ENCODE measurements around the gene CARHSP1. TPM values are rescaled to one million over a fixed set of nuclear protein-coding genes. Genes with fewer than 3 reads are reported as not detected.

Gene CARHSP1
- polyA plus RNA-seq, 4 donors = 51.6 to 103 (median 88.8) TPM

DNA sequence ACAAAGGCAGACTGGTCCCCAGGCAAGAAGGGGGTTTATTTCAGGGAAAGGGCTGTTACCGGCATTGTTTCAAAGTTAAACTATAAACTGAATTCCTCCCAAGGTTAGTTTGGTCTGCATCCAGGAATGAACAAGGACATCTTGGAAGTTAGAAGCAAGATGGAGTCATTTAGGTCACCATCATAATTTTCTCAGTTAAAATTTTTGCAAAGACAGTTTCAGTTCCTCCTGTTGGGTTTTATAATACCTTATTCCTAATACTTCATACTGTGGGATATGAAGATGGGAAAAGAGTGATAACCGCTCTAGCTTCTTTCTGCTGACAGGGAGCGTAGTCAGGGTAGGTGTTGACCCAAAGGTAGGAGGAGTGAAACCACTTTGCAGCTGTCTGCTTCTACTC lies 46.4 kb downstream of the CARHSP1 start:
- Histone ChIP-seq H3K4me3 (ENCODE audit: low read depth in 1 of 3, low read length in 3 of 3) (no peak overlapping the region), H3K27ac (ENCODE audit: low read depth in 1 of 3, low read length in 2 of 3) (no peak overlapping the region), H3K4me1 (ENCODE audit: control insufficient read depth in 3 of 3, insufficient read depth in 2 of 3, low read depth in 1 of 3, low read length in 2 of 3) (no peaks in the 10 kb centered on the region), H3K27me3 (ENCODE audit: control insufficient read depth in 3 of 3, insufficient read depth in 3 of 3, low read length in 3 of 3) (no peaks in the 10 kb centered on the region), H3K36me3 (ENCODE audit: control insufficient read depth in 3 of 3, insufficient read depth in 2 of 3, low read depth in 1 of 3, low read length in 3 of 3) (peaks cover 2 to 42% (median 16%) of the 10 kb centered on the region in 3 donors), H3K9me3 (ENCODE audit: control insufficient read depth in 2 of 2, insufficient read depth in 1 of 2, low read depth in 1 of 2, low read length in 1 of 2) (no peaks in the 10 kb centered on the region)
- FAIRE-seq (no peak), DNase-seq (no peak)
- 93 to 95% (median 93%) methylated on average over 3 of the region's 3 CpGs for WGBS, 3 donors

DNA sequence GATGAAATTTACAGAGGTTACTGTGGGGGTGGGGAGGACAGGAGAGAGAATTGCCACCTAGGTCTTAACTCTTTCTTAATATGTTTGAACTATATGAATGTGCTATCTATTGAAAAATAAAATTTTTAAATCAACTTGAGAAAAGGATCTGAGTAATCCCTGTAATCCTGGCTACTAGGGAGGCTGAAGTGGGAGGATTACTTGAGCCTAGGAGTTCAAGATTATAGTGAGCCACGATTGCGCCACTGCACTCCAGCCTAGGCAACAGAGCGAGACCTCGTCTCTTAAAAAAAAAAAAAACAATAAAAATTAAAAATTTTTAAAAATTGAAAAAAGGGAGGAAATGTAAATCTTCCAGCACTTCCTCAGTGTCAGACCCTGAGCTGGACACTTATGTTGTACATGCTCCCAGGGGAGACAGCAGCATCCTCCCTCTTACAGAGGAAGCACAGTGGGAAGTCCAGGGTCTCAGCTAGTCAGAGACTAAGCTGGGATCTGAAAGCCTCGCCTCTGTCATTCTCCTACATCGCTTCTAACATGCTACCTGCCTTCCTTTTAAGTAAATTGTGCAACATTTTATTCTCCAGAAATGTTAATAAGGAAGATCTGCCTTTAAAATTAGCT lies 49.3 kb downstream of the CARHSP1 start:
- DNase-seq = no peak
- H3K36me3 ChIP-seq (ENCODE audit: control insufficient read depth in 3 of 3, insufficient read depth in 2 of 3, low read depth in 1 of 3, low read length in 3 of 3) = peaks cover 5 to 50% (median 16%) of the 10 kb centered on the region in 3 donors

DNA sequence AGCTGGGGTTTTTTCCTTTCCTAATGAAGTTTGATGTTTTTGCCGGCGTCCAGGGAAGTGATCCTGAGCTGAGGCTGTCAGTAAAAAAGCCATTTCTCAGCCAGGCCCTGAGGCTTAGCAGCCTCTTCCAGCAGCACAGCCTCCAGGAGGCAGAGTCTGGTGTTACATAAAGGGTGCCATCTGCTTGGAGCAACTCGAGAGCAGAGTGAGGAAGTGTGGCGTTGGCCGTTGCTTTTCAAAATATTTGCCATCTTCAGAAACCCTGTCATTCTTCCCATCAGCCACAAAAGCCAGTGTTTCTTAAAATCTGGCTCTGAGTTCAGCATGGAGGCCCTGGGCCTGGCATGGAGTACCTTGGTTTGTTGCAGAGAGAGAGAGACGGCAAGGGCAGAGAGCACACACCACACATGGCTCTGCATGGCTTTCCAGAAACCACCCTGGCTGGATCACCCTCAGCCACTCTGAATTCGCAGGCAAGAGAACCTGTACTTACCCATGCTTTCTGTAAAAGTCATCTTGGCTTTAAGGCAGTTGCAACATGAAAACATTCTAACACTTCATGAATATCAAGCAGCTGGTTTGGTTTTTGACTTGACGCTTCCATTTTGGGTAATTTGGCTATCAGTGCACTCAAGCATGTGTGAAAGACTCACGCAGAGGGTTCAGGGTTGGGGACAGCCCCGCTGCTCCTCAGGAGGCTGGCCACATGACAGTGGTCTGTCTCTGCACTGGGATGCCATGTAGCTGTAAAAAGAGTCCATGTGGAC lies 50.1 kb downstream of the CARHSP1 start:
- Histone ChIP-seq H3K27me3 (ENCODE audit: control insufficient read depth in 3 of 3, insufficient read depth in 3 of 3, low read length in 3 of 3) (no peaks in the 10 kb centered on the region), H3K9me3 (ENCODE audit: control insufficient read depth in 2 of 2, insufficient read depth in 1 of 2, low read depth in 1 of 2, low read length in 1 of 2) (no peaks in the 10 kb centered on the region), H3K27ac (ENCODE audit: low read depth in 1 of 3, low read length in 2 of 3) (no peak overlapping the region), H3K4me1 (ENCODE audit: control insufficient read depth in 3 of 3, insufficient read depth in 2 of 3, low read depth in 1 of 3, low read length in 2 of 3) (no peaks in the 10 kb centered on the region), H3K36me3 (ENCODE audit: control insufficient read depth in 3 of 3, insufficient read depth in 2 of 3, low read depth in 1 of 3, low read length in 3 of 3) (peaks cover 5 to 58% (median 16%) of the 10 kb centered on the region in 3 donors), H3K4me3 (ENCODE audit: low read depth in 1 of 3, low read length in 3 of 3) (no peak overlapping the region)
- FAIRE-seq (no peak), DNase-seq (no peak)
- WGBS, 3 donors = 83 to 90% (median 85%) methylated on average over 10 of the region's 10 CpGs

More for the DNA sequence above, 49.3 kb downstream of the CARHSP1 start:
- FAIRE-seq = no peak
- H3K4me3 ChIP-seq (ENCODE audit: low read depth in 1 of 3, low read length in 3 of 3) = no peak overlapping the region
- H3K9me3 ChIP-seq (ENCODE audit: control insufficient read depth in 2 of 2, insufficient read depth in 1 of 2, low read depth in 1 of 2, low read length in 1 of 2) = no peaks in the 10 kb centered on the region
- no peaks in the 10 kb centered on the region for H3K27me3 ChIP-seq (ENCODE audit: control insufficient read depth in 3 of 3, insufficient read depth in 3 of 3, low read length in 3 of 3)
- no peaks in the 10 kb centered on the region for H3K4me1 ChIP-seq (ENCODE audit: control insufficient read depth in 3 of 3, insufficient read depth in 2 of 3, low read depth in 1 of 3, low read length in 2 of 3)
- 88 to 94% (median 93%) methylated on average over 6 of the region's 6 CpGs for WGBS, 3 donors
- no peak overlapping the region for H3K27ac ChIP-seq (ENCODE audit: low read depth in 1 of 3, low read length in 2 of 3)

DNA sequence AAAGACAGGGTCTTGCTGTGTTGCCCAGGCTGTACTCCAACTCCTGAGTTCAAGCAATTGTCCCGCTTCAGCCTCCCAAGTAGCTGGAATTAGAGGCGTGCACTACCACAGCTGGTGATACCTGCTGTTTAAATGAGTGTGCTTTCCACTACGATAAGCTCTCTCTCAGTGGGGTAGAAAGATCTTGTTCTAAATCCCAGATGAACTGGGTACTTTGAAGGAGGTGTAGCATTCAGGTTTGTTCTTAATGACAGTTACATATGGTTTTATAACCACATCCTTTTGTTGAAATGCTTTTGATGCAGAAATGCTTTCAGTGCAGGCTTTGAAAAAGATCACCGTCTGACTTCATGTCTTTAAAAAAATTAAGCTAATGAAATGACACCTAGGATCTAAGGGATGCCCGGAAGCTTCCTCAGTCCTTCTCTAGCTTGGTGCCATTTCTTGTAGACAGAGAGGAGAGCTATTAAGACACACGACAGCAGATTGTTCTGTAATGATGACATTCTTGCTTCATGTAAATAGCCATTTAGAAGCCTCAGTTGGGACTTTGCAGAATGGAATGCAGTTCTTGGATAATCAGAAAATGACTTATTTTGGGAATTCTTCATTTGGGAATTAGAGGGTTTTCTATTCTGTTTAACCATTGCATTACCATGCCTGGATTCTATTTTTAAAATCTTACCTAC lies 51.7 kb downstream of the CARHSP1 start:
- DNase-seq (no peak), FAIRE-seq (no peak)
- peaks cover 8 to 72% (median 27%) of the 10 kb centered on the region in 3 donors for H3K36me3 ChIP-seq (ENCODE audit: control insufficient read depth in 3 of 3, insufficient read depth in 2 of 3, low read depth in 1 of 3, low read length in 3 of 3)

DNA sequence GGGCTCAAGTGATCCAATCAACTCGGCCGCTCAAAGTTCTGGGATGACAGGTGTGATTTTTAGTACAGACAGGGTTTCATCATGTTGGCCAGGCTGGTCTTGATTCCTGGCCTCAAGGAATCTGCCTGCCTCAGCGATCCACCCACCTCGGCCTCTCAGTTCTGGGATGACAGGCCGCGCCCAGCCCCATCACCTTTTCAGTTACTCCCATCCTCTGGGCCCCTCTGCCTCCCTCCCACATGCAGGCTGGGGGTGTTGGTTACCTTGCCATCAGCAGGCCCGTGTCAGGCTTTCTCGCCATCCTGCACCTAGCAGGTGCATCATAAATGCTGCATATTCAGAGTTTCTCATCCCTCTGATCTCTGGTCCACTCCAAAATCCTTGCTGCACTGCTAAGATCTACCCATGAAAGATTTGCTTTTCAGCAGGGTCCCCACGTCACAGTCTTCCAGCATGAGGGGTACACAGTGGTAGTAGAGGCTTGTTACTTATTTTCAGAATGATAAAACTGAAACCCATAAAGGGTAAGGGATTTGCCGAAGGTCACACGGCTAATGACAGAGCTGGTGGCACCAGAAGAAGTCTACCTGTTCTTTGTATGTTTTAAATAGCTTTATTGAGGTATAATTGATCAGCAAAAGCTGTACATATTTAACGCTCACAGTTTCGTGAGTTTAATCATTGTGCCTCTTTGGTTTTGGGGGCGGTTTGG lies 54.6 kb downstream of the CARHSP1 start:
- Histone ChIP-seq H3K4me1 (ENCODE audit: control insufficient read depth in 3 of 3, insufficient read depth in 2 of 3, low read depth in 1 of 3, low read length in 2 of 3) (no peaks in the 10 kb centered on the region), H3K4me3 (ENCODE audit: low read depth in 1 of 3, low read length in 3 of 3) (no peak overlapping the region), H3K27me3 (ENCODE audit: control insufficient read depth in 3 of 3, insufficient read depth in 3 of 3, low read length in 3 of 3) (no peaks in the 10 kb centered on the region), H3K9me3 (ENCODE audit: control insufficient read depth in 2 of 2, insufficient read depth in 1 of 2, low read depth in 1 of 2, low read length in 1 of 2) (no peaks in the 10 kb centered on the region), H3K36me3 (ENCODE audit: control insufficient read depth in 3 of 3, insufficient read depth in 2 of 3, low read depth in 1 of 3, low read length in 3 of 3) (peaks cover 14 to 61% (median 30%) of the 10 kb centered on the region in 3 donors), H3K27ac (ENCODE audit: low read depth in 1 of 3, low read length in 2 of 3) (no peak overlapping the region)
- WGBS, 3 donors = 88 to 92% (median 90%) methylated on average over 14 of the region's 14 CpGs
- DNase-seq (no peak), FAIRE-seq (no peak)

More for the DNA sequence above, 51.7 kb downstream of the CARHSP1 start:
- H3K4me1 ChIP-seq (ENCODE audit: control insufficient read depth in 3 of 3, insufficient read depth in 2 of 3, low read depth in 1 of 3, low read length in 2 of 3) = no peaks in the 10 kb centered on the region
- no peak overlapping the region for H3K4me3 ChIP-seq (ENCODE audit: low read depth in 1 of 3, low read length in 3 of 3)
- H3K27ac ChIP-seq (ENCODE audit: low read depth in 1 of 3, low read length in 2 of 3) = no peak overlapping the region
- no peaks in the 10 kb centered on the region for H3K9me3 ChIP-seq (ENCODE audit: control insufficient read depth in 2 of 2, insufficient read depth in 1 of 2, low read depth in 1 of 2, low read length in 1 of 2)
- H3K27me3 ChIP-seq (ENCODE audit: control insufficient read depth in 3 of 3, insufficient read depth in 3 of 3, low read length in 3 of 3) = no peaks in the 10 kb centered on the region
- 74 to 80% (median 78%) methylated on average over 6 of the region's 6 CpGs for WGBS, 3 donors

DNA sequence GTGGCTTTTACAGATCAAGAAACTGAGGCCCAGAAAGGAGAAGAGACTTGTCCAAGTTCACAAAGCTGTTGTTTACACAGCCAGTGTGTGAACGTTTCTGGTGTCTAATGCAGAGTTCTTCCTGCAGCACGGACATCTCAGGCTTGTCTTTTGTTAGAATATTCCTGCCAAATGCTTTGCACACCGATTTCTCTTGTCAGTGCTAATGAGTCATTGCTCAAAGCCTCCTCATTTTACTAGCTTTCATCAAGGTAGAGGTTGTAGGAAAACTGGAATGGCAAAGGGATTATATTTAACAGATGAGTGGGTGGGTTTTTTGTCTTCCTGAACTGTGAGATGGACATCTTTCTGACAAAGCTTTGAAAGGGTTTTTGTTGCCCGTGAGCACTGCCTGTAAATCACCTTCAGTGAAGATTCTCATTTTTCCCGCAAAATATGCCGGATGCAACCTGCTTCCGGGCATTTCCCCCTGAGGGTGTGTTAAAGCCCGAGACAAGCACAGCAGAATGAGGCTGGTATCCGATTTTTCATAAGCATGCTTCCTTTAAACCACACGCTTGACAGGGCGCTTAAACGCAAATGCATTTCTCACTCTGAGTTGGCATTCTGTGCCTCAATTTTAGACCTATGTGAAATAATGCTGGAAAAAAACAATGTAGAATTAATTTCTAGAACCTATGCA lies 56.5 kb downstream of the CARHSP1 start:
- Histone ChIP-seq H3K27ac (ENCODE audit: low read depth in 1 of 3, low read length in 2 of 3) (no peak overlapping the region), H3K9me3 (ENCODE audit: control insufficient read depth in 2 of 2, insufficient read depth in 1 of 2, low read depth in 1 of 2, low read length in 1 of 2) (no peaks in the 10 kb centered on the region), H3K36me3 (ENCODE audit: control insufficient read depth in 3 of 3, insufficient read depth in 2 of 3, low read depth in 1 of 3, low read length in 3 of 3) (peaks cover 17 to 65% (median 37%) of the 10 kb centered on the region in 3 donors), H3K4me3 (ENCODE audit: low read depth in 1 of 3, low read length in 3 of 3) (no peak overlapping the region), H3K4me1 (ENCODE audit: control insufficient read depth in 3 of 3, insufficient read depth in 2 of 3, low read depth in 1 of 3, low read length in 2 of 3) (no peaks in the 10 kb centered on the region), H3K27me3 (ENCODE audit: control insufficient read depth in 3 of 3, insufficient read depth in 3 of 3, low read length in 3 of 3) (no peaks in the 10 kb centered on the region)
- DNase-seq (no peak), FAIRE-seq (no peak)
- WGBS, 3 donors = 72 to 90% (median 86%) methylated on average over 12 of the region's 12 CpGs

DNA sequence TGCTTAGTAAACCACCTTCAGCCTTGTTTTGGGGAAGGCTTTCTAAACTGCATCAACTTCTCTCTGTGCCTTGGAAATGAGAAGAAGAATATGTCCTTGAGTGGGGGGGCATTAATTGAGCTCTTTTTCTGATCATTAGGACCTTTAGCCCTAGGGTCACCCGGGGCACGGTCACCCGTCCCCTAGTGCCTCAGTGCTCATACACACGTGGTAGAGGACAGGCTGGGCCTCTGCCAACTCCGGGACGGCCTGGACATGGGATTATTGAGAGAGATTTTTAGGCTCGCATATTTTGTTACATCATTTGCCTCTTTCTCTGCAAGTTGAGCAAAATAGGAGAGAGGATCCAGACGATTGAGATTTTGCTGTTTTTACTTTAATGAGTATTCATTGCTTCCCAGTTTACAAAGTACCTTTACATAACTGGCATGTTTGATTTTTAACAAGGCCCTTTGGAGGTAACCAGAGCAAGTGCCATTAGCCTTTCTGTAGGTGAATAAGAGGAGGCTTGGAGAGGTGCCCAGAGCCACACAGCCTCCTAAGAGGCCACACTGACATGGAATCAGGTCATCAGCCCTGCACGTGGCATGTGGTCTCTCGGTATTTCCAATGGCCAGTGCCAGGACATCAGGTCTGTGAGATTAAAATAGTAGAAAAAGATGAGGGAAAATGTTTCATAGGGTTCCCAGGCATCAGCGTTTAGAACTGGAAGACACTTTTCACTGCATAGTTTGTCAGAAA lies 60.0 kb downstream of the CARHSP1 start:
- DNase-seq (no peak), FAIRE-seq (no peak)
- no peak overlapping the region for H3K27ac ChIP-seq (ENCODE audit: low read depth in 1 of 3, low read length in 2 of 3)
- H3K36me3 ChIP-seq (ENCODE audit: control insufficient read depth in 3 of 3, insufficient read depth in 2 of 3, low read depth in 1 of 3, low read length in 3 of 3) = peaks cover 18 to 68% (median 57%) of the 10 kb centered on the region in 3 donors
- H3K4me1 ChIP-seq (ENCODE audit: control insufficient read depth in 3 of 3, insufficient read depth in 2 of 3, low read depth in 1 of 3, low read length in 2 of 3) = no peaks in the 10 kb centered on the region
- no peaks in the 10 kb centered on the region for H3K27me3 ChIP-seq (ENCODE audit: control insufficient read depth in 3 of 3, insufficient read depth in 3 of 3, low read length in 3 of 3)
- 75 to 85% (median 79%) methylated on average over 11 of the region's 11 CpGs for WGBS, 3 donors
- no peak overlapping the region for H3K4me3 ChIP-seq (ENCODE audit: low read depth in 1 of 3, low read length in 3 of 3)
- no peaks in the 10 kb centered on the region for H3K9me3 ChIP-seq (ENCODE audit: control insufficient read depth in 2 of 2, insufficient read depth in 1 of 2, low read depth in 1 of 2, low read length in 1 of 2)
